ENCODE measurements around the gene TFE3. TPM values are rescaled to one million over a fixed set of nuclear protein-coding genes. Genes with fewer than 3 reads are reported as not detected.

Gene TFE3
- total RNA-seq, 2 donors from 2014 or later = 33.2 to 34.4 TPM

- no peak for DNase-seq
- no peaks in the 10 kb centered on the region for H3K27me3 ChIP-seq (ENCODE audit: control insufficient read depth, insufficient read depth, low read length, poor library complexity, severe bottlenecking)
- no peaks in the 10 kb centered on the region for H3K9me3 ChIP-seq (ENCODE audit: control insufficient read depth, low read length)
- Mint-ChIP-seq H3K27ac (no peak overlapping the region), H3K4me3 (no peak overlapping the region), H3K9me3 (peaks cover 55% of the 10 kb centered on the region), H3K27me3 (ENCODE audit: insufficient read depth) (no peaks in the 10 kb centered on the region), H3K36me3 (ENCODE audit: low read depth) (peaks cover 53% of the 10 kb centered on the region), H3K4me1 (no peaks in the 10 kb centered on the region)
- no peak for TF ChIP-seq CTCF (conservative IDR thresholded peaks at IDR 0.05)
- H3K9ac ChIP-seq (ENCODE audit: extremely low read depth, low read length, poor library complexity, severe bottlenecking) = no peak overlapping the region
- H3K27ac ChIP-seq (ENCODE audit: low read depth, low read length) = no peak overlapping the region
- no peak overlapping the region for H3K4me3 ChIP-seq (ENCODE audit: low read length)
- WGBS, 2 experiments (ENCODE audit: insufficient coverage in 1 of 2, insufficient read length in 1 of 2) = 87 to 100% methylated on average over 1 to 3 of the region's 4 CpGs
- H3K36me3 ChIP-seq (ENCODE audit: control insufficient read depth, insufficient read depth, low read length) = peaks cover 23% of the 10 kb centered on the region
- no peaks in the 10 kb centered on the region for H3K4me1 ChIP-seq (ENCODE audit: control insufficient read depth, insufficient read depth, low read length)
Measured at GRCh38 chrX:48989483-48989882, 53.7 kb downstream of the TFE3 start.

- Mint-ChIP-seq H3K4me1 (no peaks in the 10 kb centered on the region), H3K36me3 (ENCODE audit: low read depth) (peaks cover 41% of the 10 kb centered on the region), H3K27me3 (ENCODE audit: insufficient read depth) (no peaks in the 10 kb centered on the region), H3K4me3 (no peak overlapping the region), H3K27ac (no peak overlapping the region), H3K9me3 (peaks cover 57% of the 10 kb centered on the region)
- TF ChIP-seq CTCF (conservative IDR thresholded peaks at IDR 0.05) = no peak
- H3K9me3 ChIP-seq (ENCODE audit: control insufficient read depth, low read length) = no peaks in the 10 kb centered on the region
- no peak for DNase-seq
- H3K4me3 ChIP-seq (ENCODE audit: low read length) = no peak overlapping the region
- 100% methylated on average over 2 of the region's 3 CpGs; no CpG with 5 or more reads in 1 of the 2 experiments for WGBS, 2 experiments (ENCODE audit: insufficient coverage in 1 of 2, insufficient read length in 1 of 2)
- H3K27ac ChIP-seq (ENCODE audit: low read depth, low read length) = no peak overlapping the region
- H3K36me3 ChIP-seq (ENCODE audit: control insufficient read depth, insufficient read depth, low read length) = peaks cover 17% of the 10 kb centered on the region
- H3K27me3 ChIP-seq (ENCODE audit: control insufficient read depth, insufficient read depth, low read length, poor library complexity, severe bottlenecking) = no peaks in the 10 kb centered on the region
- no peaks in the 10 kb centered on the region for H3K4me1 ChIP-seq (ENCODE audit: control insufficient read depth, insufficient read depth, low read length)
- no peak overlapping the region for H3K9ac ChIP-seq (ENCODE audit: extremely low read depth, low read length, poor library complexity, severe bottlenecking)
Measured at GRCh38 chrX:48983896-48984295, 59.3 kb downstream of the TFE3 start.

- H3K27ac Mint-ChIP-seq = no peak overlapping the region
- H3K4me1 Mint-ChIP-seq = no peaks in the 10 kb centered on the region
- TF ChIP-seq CTCF (conservative IDR thresholded peaks at IDR 0.05) = no peak
- H3K27me3 ChIP-seq (ENCODE audit: control insufficient read depth, insufficient read depth, low read length, poor library complexity, severe bottlenecking) = no peaks in the 10 kb centered on the region
- H3K36me3 ChIP-seq (ENCODE audit: control insufficient read depth, insufficient read depth, low read length) = peaks cover 17% of the 10 kb centered on the region
- no peak overlapping the region for H3K4me3 Mint-ChIP-seq
- no peak overlapping the region for H3K9ac ChIP-seq (ENCODE audit: extremely low read depth, low read length, poor library complexity, severe bottlenecking)
- H3K36me3 Mint-ChIP-seq (ENCODE audit: low read depth) = peaks cover 42% of the 10 kb centered on the region
- no peak for DNase-seq
- H3K9me3 Mint-ChIP-seq = peaks cover 55% of the 10 kb centered on the region
- H3K27ac ChIP-seq (ENCODE audit: low read depth, low read length) = no peak overlapping the region
- no peaks in the 10 kb centered on the region for H3K27me3 Mint-ChIP-seq (ENCODE audit: insufficient read depth)
- 96 to 100% methylated on average over 3 to 16 of the region's 17 CpGs for WGBS, 2 experiments (ENCODE audit: insufficient coverage in 1 of 2, insufficient read length in 1 of 2)
- H3K4me1 ChIP-seq (ENCODE audit: control insufficient read depth, insufficient read depth, low read length) = no peaks in the 10 kb centered on the region
- no peak overlapping the region for H3K4me3 ChIP-seq (ENCODE audit: low read length)
- no peaks in the 10 kb centered on the region for H3K9me3 ChIP-seq (ENCODE audit: control insufficient read depth, low read length)
Measured at GRCh38 chrX:48983081-48983480, 60.1 kb downstream of the TFE3 start.
